DOHH2 (cell line): ENCODE measurements around the gene KRT14.
"Not testable (repeated sequence)": the region's sequence is repeated elsewhere in the genome, so short reads cannot be mapped to it uniquely, and the experiment has no call there.

ENCODE experiments used
- H3F3A ChIP-seq: fragments of 200-600 bp; sonication (generic), shearing (Covaris generic); 2 replicates; pipeline ENCODE4 v1.6.0; 2016; ENCODE audit warnings: antibody characterized with exemption, mild to moderate bottlenecking; ENCODE audit not compliant: control insufficient read depth, insufficient read depth
- H3K27ac ChIP-seq: fragments of 200-600 bp; sonication (generic); 2 replicates; pipeline ENCODE4 v1.5.1; 2014; ENCODE audit warnings: low read depth, mild to moderate bottlenecking, low read length, moderate library complexity
- H3K27me3 ChIP-seq: fragments of 200-600 bp; sonication (generic); 2 replicates; pipeline ENCODE4 v1.6.1; 2014; ENCODE audit warnings: mild to moderate bottlenecking, low read length, mixed read lengths; ENCODE audit not compliant: control insufficient read depth
- H3K36me3 ChIP-seq: fragments of 200-600 bp; sonication (generic); 2 replicates; pipeline ENCODE4 v1.6.1; 2014; ENCODE audit warnings: mild to moderate bottlenecking, low read length, moderate library complexity, mixed read lengths; ENCODE audit not compliant: control insufficient read depth
- H3K4me1 ChIP-seq: fragments of 200-600 bp; sonication (generic); 2 replicates; pipeline ENCODE4 v1.6.1; 2014; ENCODE audit warnings: mild to moderate bottlenecking, low read length, mixed read lengths; ENCODE audit not compliant: control insufficient read depth
- H3K4me2 ChIP-seq: fragments of 200-600 bp; sonication (generic); 2 replicates; pipeline ENCODE4 v1.6.0; 2014; ENCODE audit warnings: mild to moderate bottlenecking, low read length, moderate library complexity
- H3K4me3 ChIP-seq: fragments of 200-600 bp; sonication (generic); 2 replicates; pipeline ENCODE4 v1.5.1; 2014; ENCODE audit warnings: mild to moderate bottlenecking, low read length, mixed read lengths
- H3K79me2 ChIP-seq: fragments of 200-600 bp; sonication (generic); 2 replicates; pipeline ENCODE4 v1.6.1; 2014; ENCODE audit warnings: mild to moderate bottlenecking, low read length, mixed read lengths; ENCODE audit not compliant: control insufficient read depth
- H3K9me2 ChIP-seq: fragments of 200-600 bp; sonication (generic); replicated peaks from 2 replicates; pipeline ENCODE4 v1.6.1; 2014; ENCODE audit warnings: mild to moderate bottlenecking, low read length, mixed read lengths; ENCODE audit not compliant: control insufficient read depth
- H3K9me3 ChIP-seq: fragments of 200-600 bp; sonication (generic); 2 replicates; pipeline ENCODE4 v1.6.1; 2014; ENCODE audit warnings: antibody characterized with exemption, low read length, mixed read lengths; ENCODE audit not compliant: control insufficient read depth, insufficient read depth
- H4K20me1 ChIP-seq: fragments of 200-600 bp; sonication (generic); 2 replicates; pipeline ENCODE4 v1.6.0; 2014; ENCODE audit warnings: low read depth, mild to moderate bottlenecking, antibody characterized with exemption, low read length, moderate library complexity; ENCODE audit not compliant: control insufficient read depth, insufficient read depth
- CTCF ChIP-seq: fragments of 200-600 bp; sonication (generic); IDR thresholded peaks from one replicate; pipeline ENCODE4 v1.5.1; 2014; ENCODE audit warnings: antibody characterized with exemption, mild to moderate bottlenecking, low read depth, low read length; ENCODE audit not compliant: poor library complexity, severe bottlenecking
- EZH2phosphoT487 ChIP-seq: fragments of 200-600 bp; sonication (generic); IDR thresholded peaks from 2 replicates; pipeline ENCODE4 v1.6.1; 2017; ENCODE audit warnings: borderline replicate concordance, mild to moderate bottlenecking, antibody characterized with exemption, low read length, moderate library complexity, mixed read lengths

Gene KRT14

GRCh38 chr17:41615454-41615853 lies 28.8 kb upstream of the KRT14 start:
- no peak overlapping the region for H3K27ac ChIP-seq
- no peak for TF ChIP-seq EZH2phosphoT487
- TF ChIP-seq CTCF = no peak
- H3K9me3 ChIP-seq = no peaks in the 10 kb centered on the region
- no peaks in the 10 kb centered on the region for H3K36me3 ChIP-seq
- no peaks in the 10 kb centered on the region for H4K20me1 ChIP-seq
- H3K27me3 ChIP-seq = no peaks in the 10 kb centered on the region
- no peaks in the 10 kb centered on the region for H3K9me2 ChIP-seq
- no peak overlapping the region for H3K4me3 ChIP-seq
- H3K79me2 ChIP-seq = no peaks in the 10 kb centered on the region
- no peaks in the 10 kb centered on the region for H3K4me1 ChIP-seq
- H3F3A ChIP-seq = no peaks in the 10 kb centered on the region
- H3K4me2 ChIP-seq = no peak overlapping the region

- not testable (repeated sequence) for H3K27me3 ChIP-seq, H3F3A ChIP-seq, H4K20me1 ChIP-seq, H3K27ac ChIP-seq, H3K79me2 ChIP-seq, H3K9me3 ChIP-seq, H3K36me3 ChIP-seq, H3K4me2 ChIP-seq, H3K4me3 ChIP-seq, H3K4me1 ChIP-seq, H3K9me2 ChIP-seq
These were observed 28.1 kb upstream of the KRT14 start for GRCh38 chr17:41614767-41615166.

GRCh38 chr17:41614098-41614497 lies 27.4 kb upstream of the KRT14 start:
- no peaks in the 10 kb centered on the region for H3K79me2 ChIP-seq
- H3K4me1 ChIP-seq = no peaks in the 10 kb centered on the region
- H3K4me3 ChIP-seq = no peak overlapping the region
- TF ChIP-seq EZH2phosphoT487 (no peak), CTCF (no peak)
- no peak overlapping the region for H3K27ac ChIP-seq
- H3F3A ChIP-seq = no peaks in the 10 kb centered on the region
- H3K9me2 ChIP-seq = no peaks in the 10 kb centered on the region
- no peak overlapping the region for H3K4me2 ChIP-seq
- H3K36me3 ChIP-seq = no peaks in the 10 kb centered on the region
- no peaks in the 10 kb centered on the region for H4K20me1 ChIP-seq
- no peaks in the 10 kb centered on the region for H3K27me3 ChIP-seq
- no peaks in the 10 kb centered on the region for H3K9me3 ChIP-seq

- H3K4me2 ChIP-seq = no peak overlapping the region
- H3K9me3 ChIP-seq = no peaks in the 10 kb centered on the region
- no peaks in the 10 kb centered on the region for H4K20me1 ChIP-seq
- no peaks in the 10 kb centered on the region for H3K27me3 ChIP-seq
- no peak overlapping the region for H3K27ac ChIP-seq
- H3K4me1 ChIP-seq = no peaks in the 10 kb centered on the region
- H3K36me3 ChIP-seq = no peaks in the 10 kb centered on the region
- no peaks in the 10 kb centered on the region for H3K9me2 ChIP-seq
- TF ChIP-seq CTCF = no peak
- TF ChIP-seq EZH2phosphoT487 = no peak
- H3F3A ChIP-seq = no peaks in the 10 kb centered on the region
- no peaks in the 10 kb centered on the region for H3K79me2 ChIP-seq
- H3K4me3 ChIP-seq = no peak overlapping the region
These were observed 26.8 kb upstream of the KRT14 start for GRCh38 chr17:41613277-41614082.

GRCh38 chr17:41612376-41613160 lies 25.9 kb upstream of the KRT14 start, which contains the start of gene KRT16:
Gene KRT16, minus strand, starts transcription at chr17:41612767. Its CDS starts 79 bp downstream, at chr17:41612688.
- H3K4me2 ChIP-seq, H3K27ac ChIP-seq, H3F3A ChIP-seq, H4K20me1 ChIP-seq, H3K27me3 ChIP-seq, H3K4me3 ChIP-seq, H3K9me2 ChIP-seq, H3K36me3 ChIP-seq, H3K9me3 ChIP-seq, H3K79me2 ChIP-seq, H3K4me1 ChIP-seq: not testable (repeated sequence)
